ENCODE measurements around the gene SGK1.

GRCh38 chr6:134359302-134359701 lies 41.4 kb upstream of the SGK1 start:
- no peak for TF ChIP-seq CTCF (IDR thresholded peaks at IDR 0.05; ENCODE audit: low read depth, low read length, poor library complexity, severe bottlenecking)
- TF ChIP-seq EZH2phosphoT487 (IDR thresholded peaks at IDR 0.05; ENCODE audit: borderline replicate concordance, low read length) = no peak

Measured in DOHH2 (cell line).